Tibial artery (tissue), 4 donors: Measurements from ENCODE around the gene CFAP157.

Experiments
- DNase-seq, 2 donors: peaks; one replicate each; pipeline ENCODE4 v3.0.0-alpha.2; 2019
- H3K27ac ChIP-seq, 2 donors: fragments of 200-600 bp; sonication (generic) in 1 of 2; 1 replicate in 1 of 2; 2 replicates in 1 of 2; pipeline ENCODE4 v1.5.1; 2018 to 2019; ENCODE audit warnings: mild to moderate bottlenecking in 1 of 2
- H3K27me3 ChIP-seq, 2 donors: fragments of 200-600 bp; sonication (generic) in 1 of 2; one replicate each; pipeline versions ENCODE4 v1.5.1 to v1.6.0; 2016 to 2019
- H3K36me3 ChIP-seq, 3 donors: fragments of 200-600 bp; sonication (generic) in 2 of 3; one replicate each; pipeline ENCODE4 v1.5.1; 2016 to 2019; ENCODE audit warnings: mild to moderate bottlenecking in 2 of 3
- H3K4me1 ChIP-seq, 4 donors: fragments of 200-600 bp; sonication (generic) in 2 of 4; 1 replicate in 3 of 4; 2 replicates in 1 of 4; pipeline ENCODE4 v1.5.1; 2016 to 2019
- H3K4me3 ChIP-seq, 2 donors: fragments of 200-600 bp; sonication (generic) in 1 of 2; 1 replicate in 1 of 2; 2 replicates in 1 of 2; pipeline ENCODE4 v1.5.1; 2018 to 2019; ENCODE audit warnings: mild to moderate bottlenecking in 2 of 2
- H3K9me3 ChIP-seq, 3 donors: fragments of 200-600 bp; sonication (generic) in 1 of 3; one replicate each; pipeline ENCODE4 v1.5.1; 2016 to 2019
- CTCF ChIP-seq, 2 experiments: fragments of 200-600 bp in 1 of 2; fragments of 450-650 bp in 1 of 2; IDR thresholded peaks; one replicate each; pipeline ENCODE4 v1.5.1; 2017 to 2019; ENCODE audit warnings: antibody characterized with exemption in 2 of 2, mild to moderate bottlenecking in 1 of 2, moderate library complexity in 1 of 2
- intact Hi-C: fragments of 100-400 bp; cut with DNase I; formaldehyde crosslinking; loops from one replicate; pipeline ENCODE4 v1.15.0; 2023; ENCODE audit warnings: low total_unique reads

The CFAP157 gene

GRCh38 chr9:127707766-127708165 is 978 bp downstream of the CFAP157 start:
- Histone ChIP-seq H3K36me3 (peaks cover 0 to 10% (median 0%) of the 10 kb centered on the region in 3 donors), H3K27me3 (peaks cover 0 to 31% of the 10 kb centered on the region in 2 donors), H3K4me3 (no peak overlapping the region), H3K27ac (no peak overlapping the region), H3K4me1 (no peaks in the 10 kb centered on the region), H3K9me3 (no peaks in the 10 kb centered on the region)
- no peak for DNase-seq
- no peak for TF ChIP-seq CTCF (IDR thresholded peaks at IDR 0.05)
- intact Hi-C loops, result no loop called here

GRCh38 chr9:127708952-127709587 is 2.3 kb downstream of the CFAP157 start:
- Histone ChIP-seq H3K4me1 (peaks cover 0 to 3% (median 2%) of the 10 kb centered on the region in 4 donors), H3K27ac (no peak overlapping the region), H3K27me3 (peaks cover 0 to 31% of the 10 kb centered on the region in 2 donors), H3K4me3 (no peak overlapping the region), H3K36me3 (peaks cover 0 to 10% (median 0%) of the 10 kb centered on the region in 3 donors), H3K9me3 (no peaks in the 10 kb centered on the region)
- intact Hi-C loops, result no loop called here
- no peak for DNase-seq
- TF ChIP-seq CTCF (IDR thresholded peaks at IDR 0.05), result no peak

GRCh38 chr9:127710204-127710783 is 3.5 kb downstream of the CFAP157 start:
- Histone ChIP-seq H3K27me3 (peaks cover 0 to 24% of the 10 kb centered on the region in 2 donors), H3K4me3 (no peak overlapping the region), H3K9me3 (no peaks in the 10 kb centered on the region), H3K27ac (no peak overlapping the region), H3K36me3 (peaks cover 0 to 10% (median 0%) of the 10 kb centered on the region in 3 donors), H3K4me1 (peaks cover 0 to 13% (median 12%) of the 10 kb centered on the region in 4 donors)
- no peak for TF ChIP-seq CTCF (IDR thresholded peaks at IDR 0.05)
- DNase-seq, result no peak
- intact Hi-C loops, result loop anchor here (5.0 kb wide), 1 partner anchor 93 kb away; no protein-coding TSS in a partner anchor

- H3K4me1 ChIP-seq, result peaks cover 0 to 18% (median 16%) of the 10 kb centered on the region in 4 donors
- no peak for DNase-seq
- H3K4me3 ChIP-seq, result no peak overlapping the region
- H3K27me3 ChIP-seq, result peaks cover 0 to 16% of the 10 kb centered on the region in 2 donors
- H3K36me3 ChIP-seq, result peaks cover 0 to 10% (median 0%) of the 10 kb centered on the region in 3 donors
- intact Hi-C loops, result loop anchor here (5.0 kb wide), 1 partner anchor 94 kb away; no protein-coding TSS in a partner anchor
- no peak for TF ChIP-seq CTCF (IDR thresholded peaks at IDR 0.05)
- no peak overlapping the region for H3K27ac ChIP-seq
- H3K9me3 ChIP-seq, result no peaks in the 10 kb centered on the region
Measured at GRCh38 chr9:127711226-127711701, 4.5 kb downstream of the CFAP157 start.

- intact Hi-C loops, result loop anchor here (5.0 kb wide), 1 partner anchor 95 kb away; no protein-coding TSS in a partner anchor
- H3K36me3 ChIP-seq, result peaks cover 0 to 10% (median 0%) of the 10 kb centered on the region in 3 donors
- DNase-seq, result no peak
Measured at GRCh38 chr9:127711831-127712274, 5.1 kb downstream of the CFAP157 start.

More at GRCh38 chr9:127711831-127712274, 5.1 kb downstream of the CFAP157 start:
- Histone ChIP-seq H3K9me3 (no peaks in the 10 kb centered on the region), H3K27me3 (peaks cover 0 to 11% of the 10 kb centered on the region in 2 donors), H3K4me1 (peaks cover 0 to 20% (median 18%) of the 10 kb centered on the region in 4 donors), H3K4me3 (no peak overlapping the region), H3K27ac (no peak overlapping the region)
- TF ChIP-seq CTCF (IDR thresholded peaks at IDR 0.05), result no peak
